T-helper 2 cell treated with Interferon-gamma antibody and Interleukin-4, amounts not matched to agents 100 ng/mL and 5 ng/mL, for 36 hours (primary cell): ENCODE results near the gene MAPT. TPM values are rescaled to one million over a fixed set of nuclear protein-coding genes. Genes with fewer than 3 reads are reported as not detected.

Source experiments
- intact Hi-C: fragments of 100-400 bp; cut with micrococcal nuclease; formaldehyde crosslinking; loops from one replicate; pipeline ENCODE4 v1.15.1; 2023
- total RNA-seq: library from RNA; stranded (reverse); gene quantifications from 2 replicates; pipeline ENCODE4 v1.2.3, GENCODE V29; 2022

Gene MAPT
- total RNA-seq, 1 donor from 2014 or later = 0.20 TPM

DNA sequence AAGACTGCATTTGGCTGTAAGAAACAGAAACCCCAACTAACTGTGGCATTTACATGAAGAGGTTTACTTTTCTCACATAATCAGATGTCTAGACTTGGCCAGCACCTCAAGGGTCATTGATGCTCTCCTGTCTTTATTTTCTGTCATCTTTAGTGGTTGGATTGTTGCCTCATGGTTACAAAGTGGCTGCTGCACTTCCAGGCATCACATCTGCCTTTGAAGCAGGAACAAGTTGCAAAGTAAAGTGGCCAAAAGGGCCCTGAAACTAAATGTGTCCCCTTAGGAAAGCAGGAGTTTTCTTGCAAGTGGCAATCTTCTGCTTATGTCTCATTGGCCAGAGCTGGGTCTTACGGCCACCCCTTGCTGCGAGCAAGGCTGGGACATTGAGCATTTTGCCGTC, 78.2 kb downstream of the MAPT start:
- intact Hi-C loops = no loop called here

- intact Hi-C loops = no loop called here
These were observed 78.9 kb downstream of the MAPT start for GRCh38 chr17:45973099-45973780.

- intact Hi-C loops = no loop called here
These were observed 79.8 kb downstream of the MAPT start for GRCh38 chr17:45973946-45974859.

- intact Hi-C loops = no loop called here
These were observed 80.7 kb downstream of the MAPT start for GRCh38 chr17:45974916-45975630.

GRCh38 chr17:45975640-45976295, 81.4 kb downstream of the MAPT start:
- intact Hi-C loops = no loop called here

DNA sequence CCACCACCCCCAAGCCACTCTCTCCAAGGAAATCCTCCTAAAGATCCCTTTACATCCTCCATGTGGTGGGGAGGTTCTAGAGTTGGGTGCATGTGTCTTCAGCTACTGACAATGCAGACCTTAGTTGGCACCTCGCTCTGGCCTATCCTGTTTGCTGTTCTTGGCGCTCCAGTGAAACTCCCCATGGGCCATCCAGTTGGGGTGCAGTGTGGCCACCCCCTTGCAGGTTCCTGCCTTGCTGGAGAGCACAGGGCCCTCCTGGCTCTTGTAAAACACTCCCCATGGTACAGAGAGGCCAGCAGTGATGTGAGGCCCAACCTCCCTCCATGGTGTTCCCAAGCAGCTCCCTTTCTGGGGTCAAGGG, 82.0 kb downstream of the MAPT start:
- intact Hi-C loops = no loop called here

GRCh38 chr17:45976755-45977505, 82.6 kb downstream of the MAPT start:
- intact Hi-C loops = no loop called here

DNA sequence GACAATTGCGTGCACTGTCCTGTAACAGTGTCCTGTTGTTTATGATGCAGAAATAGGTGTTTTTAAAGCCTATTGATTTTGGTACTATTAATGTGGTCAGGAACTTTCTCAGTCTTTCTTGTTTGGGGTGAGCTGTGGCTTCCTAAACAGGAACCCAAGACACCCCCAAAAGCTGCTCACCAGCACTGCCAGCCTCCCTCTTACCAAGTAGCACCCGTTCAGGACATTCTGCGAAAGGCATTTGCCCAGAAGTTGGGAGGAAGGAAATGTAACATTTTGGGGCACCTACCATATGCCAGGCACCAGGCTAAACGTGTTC, 83.1 kb downstream of the MAPT start:
- intact Hi-C loops = no loop called here

GRCh38 chr17:45977976-45978626, 83.7 kb downstream of the MAPT start:
- intact Hi-C loops = no loop called here

GRCh38 chr17:45979137-45979536, 84.8 kb downstream of the MAPT start:
- intact Hi-C loops = no loop called here

DNA sequence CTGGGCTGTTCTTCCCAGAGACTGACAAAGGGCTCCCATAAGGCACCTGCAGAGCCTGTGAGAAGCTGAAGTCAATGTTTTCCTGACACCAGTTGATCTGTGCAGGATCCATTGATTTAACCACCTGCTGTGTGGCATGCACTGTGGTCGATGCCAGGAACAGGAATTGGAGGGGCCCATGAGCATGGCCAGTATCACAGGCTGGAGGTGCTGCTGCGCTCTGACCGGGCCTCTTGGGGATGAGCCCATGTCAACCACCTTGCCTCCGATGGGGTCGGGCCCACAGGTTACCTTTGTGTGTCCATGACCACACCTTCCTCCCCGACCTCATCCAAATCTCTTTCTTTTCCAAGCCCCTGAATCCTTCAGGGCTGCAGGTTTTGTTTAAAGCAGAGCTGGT, 86.5 kb downstream of the MAPT start:
- intact Hi-C loops = no loop called here

DNA sequence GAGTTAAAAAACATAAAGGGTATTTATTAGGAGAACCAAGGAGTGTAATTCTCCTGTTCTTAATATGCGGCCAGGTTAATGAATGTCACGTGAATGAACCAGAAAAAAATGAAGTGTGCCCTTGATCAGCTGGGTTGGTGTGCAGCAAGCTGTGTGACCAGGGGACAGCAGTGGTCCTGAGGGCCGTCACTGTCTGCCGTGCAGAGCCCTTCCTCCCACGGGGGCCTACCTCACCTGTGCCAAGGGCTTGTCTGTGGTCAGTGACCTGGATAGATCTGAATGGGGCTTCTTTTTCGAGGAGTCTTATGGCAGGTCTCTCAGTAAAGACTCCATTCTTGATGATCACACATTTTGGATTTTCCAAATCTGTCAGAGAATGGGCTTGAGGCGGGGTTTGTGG, 87.0 kb downstream of the MAPT start:
- intact Hi-C loops = no loop called here

- intact Hi-C loops = no loop called here
These were observed 88.6 kb downstream of the MAPT start for GRCh38 chr17:45982791-45983613.

- intact Hi-C loops = no loop called here
These were observed 89.4 kb downstream of the MAPT start for GRCh38 chr17:45983614-45984310.

GRCh38 chr17:45984368-45984767, 90.0 kb downstream of the MAPT start:
- intact Hi-C loops = no loop called here

DNA sequence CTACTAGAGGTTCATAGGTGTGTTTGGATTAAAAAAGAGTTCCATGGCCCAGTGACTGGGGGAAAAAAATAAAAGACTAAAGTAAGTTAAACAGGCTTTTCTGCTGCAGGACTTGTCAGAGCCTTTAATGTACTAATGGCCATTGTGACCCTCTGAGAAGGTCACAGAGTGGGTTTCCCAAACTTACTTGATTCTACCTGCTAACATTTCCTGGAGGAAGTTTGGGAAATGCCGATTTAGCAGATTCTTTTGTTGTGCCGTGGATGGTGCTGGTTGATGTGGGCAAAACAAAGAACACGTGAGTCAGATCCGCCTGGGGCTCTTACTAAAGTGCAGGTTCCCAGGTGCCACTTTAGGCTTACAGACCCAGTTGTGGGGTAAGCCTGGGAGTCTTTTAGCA, 91.1 kb downstream of the MAPT start:
- intact Hi-C loops = no loop called here

DNA sequence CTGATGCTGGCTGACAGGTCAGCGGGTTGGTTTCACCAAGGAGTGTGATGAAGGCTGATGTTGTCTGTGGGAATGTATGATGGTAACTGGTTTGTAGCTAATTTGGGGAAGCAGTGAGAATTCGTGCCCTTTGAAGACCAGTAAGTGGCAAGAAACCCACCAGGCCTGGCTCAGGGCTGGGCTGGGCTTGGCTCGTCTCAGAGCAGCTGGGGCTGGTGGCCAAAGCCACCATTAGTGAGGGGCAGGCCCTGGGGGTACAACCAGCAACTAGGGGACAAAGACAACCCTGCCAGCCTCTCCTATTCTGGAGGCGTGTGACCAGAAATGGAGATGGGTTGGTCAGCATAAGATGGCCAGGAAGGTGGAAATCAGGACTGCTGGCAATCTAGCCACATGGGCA, 91.7 kb downstream of the MAPT start:
- intact Hi-C loops = no loop called here

DNA sequence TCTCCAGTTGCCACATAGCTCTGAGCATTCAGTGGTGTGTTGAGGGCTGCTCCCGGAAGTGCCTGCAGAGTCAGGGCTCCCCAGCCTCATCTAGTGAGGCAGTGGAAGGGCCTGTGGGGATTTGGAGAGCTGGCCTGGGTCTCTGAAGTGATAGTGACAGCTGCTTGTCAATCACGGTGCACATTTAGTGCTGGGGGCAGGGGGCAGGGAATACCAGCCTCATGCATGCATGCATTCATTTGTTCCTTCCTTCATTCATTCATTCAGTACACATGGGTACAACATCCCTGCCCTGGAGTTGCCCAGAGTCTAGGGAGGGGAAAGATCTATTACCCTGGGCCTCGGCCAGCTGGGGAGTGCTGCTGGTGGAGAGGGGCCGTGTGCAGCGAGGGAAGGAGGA, 93.4 kb downstream of the MAPT start:
- intact Hi-C loops = no loop called here

DNA sequence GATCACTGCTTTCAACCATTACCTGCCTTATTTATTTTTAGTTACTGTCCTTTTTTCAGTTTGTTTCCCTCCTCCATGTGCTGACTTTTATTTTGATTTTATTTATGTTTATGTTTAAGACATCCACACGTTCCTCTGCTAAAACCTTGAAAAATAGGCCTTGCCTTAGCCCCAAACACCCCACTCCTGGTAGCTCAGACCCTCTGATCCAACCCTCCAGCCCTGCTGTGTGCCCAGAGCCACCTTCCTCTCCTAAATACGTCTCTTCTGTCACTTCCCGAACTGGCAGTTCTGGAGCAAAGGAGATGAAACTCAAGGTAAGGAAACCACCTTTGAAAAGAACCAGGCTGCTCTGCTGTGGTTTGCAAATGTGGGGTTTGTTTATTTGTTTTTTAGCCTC, 95.4 kb downstream of the MAPT start:
- intact Hi-C loops = no loop called here
